ENCODE results near the gene CHMP4B. TPM values are rescaled to one million over a fixed set of nuclear protein-coding genes. Genes with fewer than 3 reads are reported as not detected.

CHMP4B gene
- total RNA-seq: 10 to 100 TPM; 16.4 to 18.0 TPM
- 10 to 100 TPM in 1 of 2 donors, 1 to 10 TPM in 1; 2.7 to 37.2 TPM for polyA plus RNA-seq

GRCh38 chr20:33810885-33811775 lies at the start of gene CHMP4B:
TSS of gene CHMP4B (plus strand) at chr20:33811348. CDS start at chr20:33811469, 121 bp downstream.
- Histone ChIP-seq H3K9me3 (ENCODE audit: control insufficient read depth in 4 of 4, low read length in 3 of 4) (no peaks in the 10 kb centered on the region), H3K4me1 (ENCODE audit: control insufficient read depth in 4 of 4, insufficient read depth in 4 of 4, low read length in 3 of 4) (peaks cover 12 to 33% (median 25%) of the 10 kb centered on the region in 4 donors), H3K27ac (ENCODE audit: low read depth in 1 of 2, low read length in 2 of 2) (peak within 1 kb of the TSS; percentile 93 to 100), H3K27me3 (ENCODE audit: control insufficient read depth in 4 of 4, insufficient read depth in 4 of 4, low read length in 3 of 4) (no peaks in the 10 kb centered on the region), H3K36me3 (ENCODE audit: control insufficient read depth in 4 of 4, insufficient read depth in 3 of 4, low read depth in 1 of 4, low read length in 3 of 4) (no peaks in the 10 kb centered on the region), H3K4me3 (ENCODE audit: low read depth in 1 of 3, low read length in 3 of 3) (peak within 1 kb of the TSS; percentile 84 to 97 (median 94)), H3K9ac (ENCODE audit: low read depth in 1 of 2, low read length in 2 of 2) (peak within 1 kb of the TSS; percentile 95 to 100)
- TF ChIP-seq FOXA2 (IDR thresholded peaks at IDR 0.05): no peak
- peak; percentile 38 to 49 for TF ChIP-seq HNF4A (conservative IDR thresholded peaks at IDR 0.05)
- TF ChIP-seq MAX (IDR thresholded peaks at IDR 0.05): peak; percentile 81
- no peak for TF ChIP-seq FOXA1 (IDR thresholded peaks at IDR 0.05)
- TF ChIP-seq YY1 (IDR thresholded peaks at IDR 0.05): peak; percentile 72
- peak; percentile 68 for TF ChIP-seq ZBTB33 (IDR thresholded peaks at IDR 0.05)
- TF ChIP-seq REST (IDR thresholded peaks at IDR 0.05): no peak
- no peak for TF ChIP-seq CTCF (IDR thresholded peaks at IDR 0.05; ENCODE audit: low read depth, low read length, missing input control)
- TF ChIP-seq GABPA (IDR thresholded peaks at IDR 0.05 in 1 of 2, conservative IDR thresholded peaks at IDR 0.05 in 1 of 2): peak; percentile 57 to 89
- peak in 1 of 2 donors; percentile 20 for TF ChIP-seq RAD21 (IDR thresholded peaks at IDR 0.05)
- TF ChIP-seq ATF3 (IDR thresholded peaks at IDR 0.05): no peak
- peak in 1 of 2 donors; percentile 34 for TF ChIP-seq EGR1 (IDR thresholded peaks at IDR 0.05; ENCODE audit: low read depth in 2 of 2)
- TF ChIP-seq JUND (IDR thresholded peaks at IDR 0.05): no peak
- no peak for TF ChIP-seq HNF4G (IDR thresholded peaks at IDR 0.05)
- TF ChIP-seq RXRA (IDR thresholded peaks at IDR 0.05): peak; percentile 40 to 42
- peak; percentile 87 for TF ChIP-seq NR2F2 (IDR thresholded peaks at IDR 0.05)
- TF ChIP-seq SP1 (IDR thresholded peaks at IDR 0.05): peak; percentile 66
- TF ChIP-seq TAF1 (conservative IDR thresholded peaks at IDR 0.05): no peak
- under 1% methylated on average over 71 of the region's 71 CpGs for WGBS
- DNase-seq (ENCODE audit: low spot score): peak; percentile 98

Measured in liver (tissue), 9 donors.